ENCODE data around the gene THSD8.

The THSD8 gene

GRCh38 chr19:12801466-12802266 lies at the start of gene THSD8, which contains the start of gene PRDX2:
Gene THSD8, plus strand, starts transcription at chr19:12802069. Its CDS starts 3 bp downstream, at chr19:12802072.
Gene PRDX2, minus strand, starts transcription at chr19:12801800. Its CDS starts 539 bp downstream, at chr19:12801261.
- DNase-seq = peak; percentile 88

GRCh38 chr19:12754465-12755196 lies 47.2 kb upstream of the THSD8 start:
- DNase-seq = no peak

DNA sequence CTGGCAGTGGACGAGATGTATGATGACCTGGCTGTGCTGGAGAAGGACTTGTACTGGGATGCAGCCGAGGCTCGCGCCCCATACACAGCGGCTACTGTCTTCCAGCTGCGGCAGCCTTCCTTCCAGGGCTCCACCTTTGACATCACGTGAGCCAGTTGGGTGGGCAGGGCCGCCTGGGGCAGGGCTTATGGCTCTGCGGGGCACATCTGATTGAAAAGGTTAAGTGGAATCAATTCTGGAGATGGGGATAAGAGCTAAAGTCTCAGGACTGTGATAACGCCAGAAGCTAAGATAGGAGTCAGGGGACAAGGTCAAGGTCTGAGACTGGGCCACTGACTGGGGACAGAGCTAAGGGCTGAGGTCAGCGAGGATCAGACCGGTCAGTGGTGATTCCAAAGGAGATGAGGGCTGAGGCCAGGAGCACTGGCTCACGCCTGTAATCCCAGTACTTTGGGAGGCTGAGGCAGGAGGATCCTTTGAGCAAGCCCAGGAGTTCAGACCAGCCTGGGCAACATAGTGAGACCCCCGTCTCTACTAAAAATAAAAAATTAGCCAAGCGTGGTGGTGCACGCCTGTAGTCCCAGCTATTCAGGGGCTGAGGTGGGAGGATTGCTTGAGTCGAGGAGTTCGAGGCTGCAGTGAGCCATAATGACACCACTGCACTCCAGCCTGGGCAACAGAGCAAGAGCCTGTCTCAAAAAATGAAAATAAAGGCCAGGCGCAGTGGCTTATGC lies 45.6 kb upstream of the THSD8 start:
- DNase-seq = no peak

GRCh38 chr19:12757544-12758274 lies 44.2 kb upstream of the THSD8 start:
- DNase-seq = peak; percentile 72

DNA sequence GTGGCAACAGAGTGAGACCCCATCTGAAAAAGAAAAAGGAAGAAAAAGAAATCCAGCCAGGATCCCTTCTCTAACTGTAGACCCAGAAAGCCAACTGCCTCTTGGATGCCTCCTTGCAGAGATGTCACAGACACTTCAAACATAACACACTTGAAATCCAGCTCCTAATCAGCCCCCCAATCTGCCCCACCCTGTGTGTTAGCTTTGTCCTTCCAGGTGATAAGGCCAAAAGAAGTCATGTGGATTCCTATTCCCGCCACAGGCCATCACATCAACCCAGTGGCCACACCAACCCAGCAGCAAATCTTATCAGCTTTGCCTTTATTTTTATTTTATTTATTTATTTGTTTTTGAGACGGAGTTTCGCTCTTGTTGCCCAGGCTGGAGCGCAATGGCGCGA lies 42.2 kb upstream of the THSD8 start:
- no peak for DNase-seq

GRCh38 chr19:12763100-12763499 lies 38.8 kb upstream of the THSD8 start:
- no peak for DNase-seq

DNA sequence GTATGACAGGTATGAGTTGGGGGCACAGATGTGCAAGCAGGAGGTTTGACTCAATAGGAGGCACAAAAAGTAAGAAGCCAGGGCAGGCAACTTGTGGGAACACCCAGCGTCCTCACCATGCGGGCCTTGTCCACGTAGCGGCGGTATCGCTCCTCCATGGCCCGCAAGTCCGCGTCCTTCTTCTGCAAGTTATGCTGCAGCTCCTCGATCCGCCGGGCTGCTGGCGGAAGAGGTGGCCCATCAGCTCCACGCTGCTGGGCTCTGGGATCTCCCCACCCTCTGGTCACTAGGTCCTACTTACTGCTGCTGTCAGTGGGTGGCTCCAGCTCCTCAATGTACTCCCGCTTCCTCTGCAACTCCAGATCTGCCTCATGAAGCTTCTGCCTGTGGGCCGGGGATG lies 37.2 kb upstream of the THSD8 start:
- DNase-seq = no peak

DNA sequence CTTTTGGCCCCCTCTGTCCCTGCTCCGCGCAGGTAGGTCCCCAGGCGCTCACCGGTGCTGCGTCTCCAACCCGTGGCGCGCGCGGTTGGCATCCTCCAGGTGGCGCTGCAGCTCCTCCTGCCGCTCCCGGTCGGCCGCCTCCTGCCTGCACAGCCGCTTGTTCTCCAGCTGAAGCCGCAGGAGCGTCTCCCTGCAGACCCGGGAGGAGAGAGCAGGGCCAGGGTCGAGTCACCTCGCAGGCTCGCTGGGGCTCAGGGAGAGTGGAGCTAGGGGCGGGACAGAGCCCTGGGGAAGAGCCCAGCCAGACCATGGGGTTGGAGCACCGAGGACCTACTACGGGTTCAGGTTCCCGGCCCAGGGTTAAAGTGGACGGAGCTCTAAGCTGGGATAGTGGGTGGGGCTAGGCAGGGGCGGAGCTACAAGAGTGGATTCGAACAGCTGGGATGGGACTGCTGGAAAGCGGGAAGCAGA lies 35.8 kb upstream of the THSD8 start:
- peak; percentile 75 for DNase-seq

GRCh38 chr19:12767150-12767549 lies 34.7 kb upstream of the THSD8 start:
- DNase-seq = no peak

- no peak for DNase-seq
These were observed 34.2 kb upstream of the THSD8 start for GRCh38 chr19:12767666-12768065.

GRCh38 chr19:12769689-12770088 lies 32.2 kb upstream of the THSD8 start:
- DNase-seq = peak; percentile 76

DNA sequence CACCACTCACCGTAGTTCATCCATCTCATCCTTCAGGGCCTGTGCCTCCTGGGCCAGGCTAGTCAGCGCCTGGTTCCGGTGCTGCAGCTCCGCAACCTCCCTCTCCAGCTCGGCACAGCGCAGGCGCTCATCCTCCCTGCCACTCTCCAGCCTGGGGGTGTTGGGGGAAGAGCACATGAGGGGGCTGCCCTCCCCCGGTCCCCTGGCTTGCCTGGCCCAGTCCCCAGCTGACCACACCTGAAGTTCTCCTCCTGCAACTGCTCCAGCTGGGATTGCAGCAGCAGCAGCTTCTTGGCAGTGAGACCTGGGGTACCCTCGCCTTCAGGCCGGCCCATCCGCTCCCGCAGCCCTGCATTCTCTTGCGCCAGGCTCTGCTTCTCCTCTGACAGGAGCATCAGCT lies 30.9 kb upstream of the THSD8 start:
- no peak for DNase-seq

GRCh38 chr19:12772323-12772722 lies 29.5 kb upstream of the THSD8 start:
- DNase-seq = no peak

- DNase-seq = no peak
These were observed 28.3 kb upstream of the THSD8 start for GRCh38 chr19:12773571-12773970.

DNA sequence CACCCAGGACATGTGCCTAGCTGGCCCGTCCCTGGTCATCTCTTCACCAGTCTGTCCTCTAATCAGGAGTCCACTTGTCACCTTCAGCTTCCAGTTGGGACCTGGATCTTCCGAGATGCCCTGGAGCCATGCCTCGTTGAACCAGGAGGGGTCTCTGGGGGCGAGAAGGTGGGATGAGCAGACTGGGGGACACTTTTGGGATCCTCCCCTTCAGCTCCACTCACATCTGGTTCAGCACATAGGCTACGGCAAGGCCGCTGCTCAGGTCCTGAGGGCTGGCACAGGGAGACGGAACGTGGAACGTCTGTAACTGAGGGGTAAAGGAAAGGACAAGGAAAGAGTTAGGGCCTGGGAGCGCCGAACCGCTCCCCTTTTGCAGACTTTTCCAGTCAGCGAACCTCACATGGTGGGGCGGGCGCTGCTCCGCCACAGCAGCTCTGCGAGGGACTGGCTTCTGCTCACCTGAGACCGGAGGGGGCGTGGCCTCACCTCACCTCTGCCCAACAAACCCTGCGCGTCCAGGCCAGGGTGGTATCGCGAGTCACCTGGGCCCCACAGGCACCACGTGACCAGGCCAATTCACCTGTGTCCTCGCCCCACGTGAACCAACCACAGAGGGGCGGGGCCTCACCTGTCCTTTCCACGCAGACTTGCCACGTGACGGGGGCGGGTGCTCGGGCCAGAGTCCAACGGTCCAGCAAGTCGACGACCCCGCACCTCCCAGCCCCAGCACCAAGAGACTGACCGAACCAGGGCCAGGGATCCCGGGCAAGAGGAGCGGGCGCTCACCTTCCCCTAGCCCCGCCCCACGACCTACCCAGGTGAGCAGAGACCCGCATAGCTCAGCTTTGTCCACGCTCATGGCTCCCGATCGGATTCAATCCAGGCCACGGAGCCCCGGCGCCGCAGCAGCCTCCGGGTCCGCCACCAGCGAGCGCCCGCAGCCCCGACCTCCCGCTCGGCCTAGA lies 27.0 kb upstream of the THSD8 start, which contains the start of gene HOOK2:
Gene HOOK2 (minus strand): TSS at position 965 of the 968 bp plus-strand sequence. CDS start 103 bp downstream, at position 862.
- DNase-seq = no peak

GRCh38 chr19:12777217-12778016 lies 24.5 kb upstream of the THSD8 start:
- peak; percentile 89 for DNase-seq

DNA sequence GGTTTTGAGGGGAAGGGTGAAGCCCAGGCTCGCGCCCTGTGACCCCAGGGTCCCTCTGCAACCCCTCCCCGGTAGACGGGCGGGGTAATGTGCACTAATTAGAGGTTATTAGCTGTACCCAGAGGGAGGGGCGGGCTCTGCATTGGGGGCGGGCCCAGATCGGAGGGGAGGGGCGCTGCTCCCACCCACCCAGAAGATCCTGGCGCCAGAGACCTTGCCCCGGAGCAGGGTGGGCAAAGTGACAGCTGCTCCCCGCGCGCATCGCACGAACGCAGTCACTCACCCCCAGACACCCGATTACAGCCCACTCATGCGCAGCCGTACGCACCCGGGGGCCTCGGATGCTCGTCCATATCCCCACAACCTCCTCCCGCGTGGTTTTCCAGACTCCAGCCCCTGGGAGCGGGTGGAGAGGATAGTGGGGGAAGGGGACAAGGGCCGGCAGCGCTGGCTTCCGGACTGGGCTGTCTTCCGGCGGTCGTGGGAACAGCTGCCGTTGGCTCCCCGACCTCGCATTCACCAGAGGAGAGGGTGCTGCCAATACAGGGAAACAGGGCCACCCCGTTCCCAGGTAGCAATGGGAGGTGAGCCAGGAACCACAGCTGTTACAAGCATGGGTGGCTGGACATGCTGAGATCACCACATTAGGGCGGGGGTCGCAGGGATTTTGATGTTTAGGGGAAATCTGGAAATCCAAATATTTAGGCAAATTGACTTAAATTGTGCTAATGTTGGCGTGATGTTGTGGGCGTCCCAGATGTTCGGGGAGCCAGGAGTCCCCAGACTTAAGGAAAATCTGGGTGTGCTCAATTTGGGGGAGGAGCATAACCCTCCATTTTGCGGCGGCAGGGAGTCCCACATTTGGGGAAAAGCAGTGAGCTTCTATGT lies 23.6 kb upstream of the THSD8 start:
- peak; percentile 75 for DNase-seq

DNA sequence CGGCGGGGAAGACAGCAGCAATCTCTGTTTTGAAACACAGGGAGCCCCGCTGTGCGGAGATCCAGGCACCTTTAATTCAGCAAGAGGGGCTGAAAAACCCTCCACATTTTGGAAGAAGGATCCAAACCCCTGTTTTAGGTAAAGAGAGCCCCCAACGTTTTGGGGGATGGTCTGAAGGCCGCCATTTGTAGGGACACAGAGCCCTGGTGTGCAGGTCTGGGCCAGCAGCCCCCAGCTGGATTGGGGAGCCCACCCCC lies 23.0 kb upstream of the THSD8 start:
- DNase-seq = no peak

GRCh38 chr19:12779162-12779993 lies 22.5 kb upstream of the THSD8 start:
- peak; percentile 38 for DNase-seq

All from activated CD4-positive, alpha-beta T cell treated with anti-CD3 and anti-CD28 coated beads, Interleukin-10, Interleukin-2, amounts not matched to agents 100 ng/mL and 50 ng/mL, durations not matched to agents 16 hours and 8 hours (primary cell).